Heart right ventricle (tissue), 16 donors: Measurements from ENCODE around the gene PTTG1IP. TPM values are rescaled to one million over a fixed set of nuclear protein-coding genes. Genes with fewer than 3 reads are reported as not detected.
A peak's percentile ranks its signal among the peaks of the same experiment; 100 is the strongest.

Experiments used
- ATAC-seq, 8 donors: fragments of 200-7000 bp; cut with Tn5 transposase; one replicate each; pipeline ENCODE4 v1.9.1; 2020; ENCODE audit warnings: mild to moderate bottlenecking in 8 of 8, moderate library complexity in 8 of 8, moderate number of reproducible peaks in 1 of 8
- DNase-seq, 2 donors: peaks; one replicate each; pipeline ENCODE4 v3.0.0-alpha.2; 2020
- H3K27ac ChIP-seq, 10 donors: fragments of 200-600 bp; sonication (generic) in 2 of 10; one replicate each; pipeline versions ENCODE4 v1.5.0 to v1.8.0; 2020 to 2022; ENCODE audit warnings: mild to moderate bottlenecking in 3 of 10
- H3K27me3 ChIP-seq, 7 donors: fragments of 200-600 bp; one replicate each; pipeline ENCODE4 v1.8.0; 2021 to 2022; ENCODE audit warnings: mild to moderate bottlenecking in 2 of 7
- H3K36me3 ChIP-seq, 9 donors: fragments of 200-600 bp; sonication (generic) in 1 of 9; one replicate each; pipeline versions ENCODE4 v1.5.0 to v1.8.0; 2020 to 2022; ENCODE audit warnings: mild to moderate bottlenecking in 2 of 9
- H3K4me1 ChIP-seq, 9 donors: fragments of 200-600 bp; sonication (generic) in 1 of 9; one replicate each; pipeline versions ENCODE4 v1.5.0 to v1.8.0; 2020 to 2022; ENCODE audit warnings: mild to moderate bottlenecking in 4 of 9
- H3K4me3 ChIP-seq, 10 donors: fragments of 200-600 bp; sonication (generic) in 2 of 10; one replicate each; pipeline versions ENCODE4 v1.5.0 to v1.8.0; 2020 to 2022; ENCODE audit warnings: mild to moderate bottlenecking in 7 of 10, moderate library complexity in 2 of 10
- H3K9me3 ChIP-seq, 11 donors: fragments of 200-600 bp in 10 of 11; sonication (generic) in 2 of 11; one replicate each; pipeline versions ENCODE4 v1.5.0 to v1.8.0; 2013 to 2022; ENCODE audit warnings: mild to moderate bottlenecking in 2 of 11, control low read depth in 1 of 11, moderate library complexity in 1 of 11
- CTCF ChIP-seq, 9 donors: fragments of 200-600 bp; sonication (generic) in 2 of 9; IDR thresholded peaks; one replicate each; pipeline versions ENCODE4 v1.5.0 to v1.8.0; 2021 to 2022; ENCODE audit warnings: antibody characterized with exemption in 9 of 9, mild to moderate bottlenecking in 5 of 9, moderate library complexity in 1 of 9
- WGBS, 2 donors: extraction: QIAGEN DNeasy Blood & Tissue Kit; methylation state at CpG; one replicate each; pipeline ENCODE4 v1.1.7; 2013; ENCODE audit warnings: inconsistent platforms in 1 of 2; 5-methylcytosine and 5-hydroxymethylcytosine counted together
- intact Hi-C, 10 donors: fragments of 100-400 bp; cut with DNase I; formaldehyde crosslinking; loops; one replicate each; pipeline versions ENCODE4 v1.11.1 to v1.14.2; 2022
- polyA plus RNA-seq, 2 donors: library from polyadenylated mRNA; stranded (reverse); fragments of 200-250 nt; gene quantifications; one replicate each; pipeline ENCODE4 v1.2.3, GENCODE V29; 2013
- total RNA-seq, 10 donors: library from RNA; stranded (reverse); fragmentation: NEBNext Ultra II Directional in 3 of 10; extraction: Animal tissue kit (Norgen Biotek cat#: 25700) in 3 of 10; gene quantifications; one replicate each; pipeline versions ENCODE4 v1.2.1 to v1.2.4, GENCODE V29; 2021 to 2023
- donor health status: Arrhythmogenic right ventricular cardiomyopathy.
- donor health status: ischemic (EF 13 %, LVEDD 7.1; RV severe dilation, severe dysfunction).
- donor health status: healthy with polysubstance abuse.
- donor health status: DM: no; HTN: yes; CAD: no.
- donor health status: DM: no; HTN: no; CAD: no.
- donor health status: ischemic (EF 25% LVEDD 6.9; RV normal size, moderate dysfunction).
- donor health status: ischemic (EF 25% LVEDD 5.7; RV mildly dilated, moderate dysfunction).
- donor health status: healthy.
- donor health status: DM: yes; HTN: yes; CAD: no.
- donor health status: Ischemic cardiomyopathy.
- donor health status: ischemic (EF 35%, LVEDD 5.7; RV mildly dilated, moderate dysfunction).
- donor health status: nonischemic (EF 11% LVEDD 7.7; RV severe dilation, severe dysfunction).
- donor health status: DM: yes; HTN: yes; CAD: no.
- donor health status: PGD.
- donor health status: ischemic (EF 29% LVEDD 5.4; RV normal size, mild dysfunction).
- donor health status: nonischemic (EF 23%, LVEDD 6.1; RV moderate dilation, normal function).

PTTG1IP gene
- total and polyA plus RNA-seq, 12 donors, result 109 to 188 (median 148) TPM

GRCh38 chr21:44909719-44910118 is 36.2 kb upstream of the PTTG1IP start:
- Histone ChIP-seq H3K4me3 (no peak overlapping the region), H3K27me3 (peaks cover 0 to 10% (median 0%) of the 10 kb centered on the region in 7 donors), H3K9me3 (no peaks in the 10 kb centered on the region), H3K4me1 (peaks cover 0 to 87% (median 12%) of the 10 kb centered on the region in 9 donors), H3K36me3 (peaks cover 0 to 38% (median 0%) of the 10 kb centered on the region in 9 donors), H3K27ac (peak overlapping the region in 1 of 10 donors; percentile 92)
- TF ChIP-seq CTCF (IDR thresholded peaks at IDR 0.05), result no peak
- 90 to 92% methylated on average over 9 of the region's 9 CpGs for WGBS, 2 donors
- ATAC-seq (no peak), DNase-seq (no peak)
- intact Hi-C loops, result no loop called here

DNA sequence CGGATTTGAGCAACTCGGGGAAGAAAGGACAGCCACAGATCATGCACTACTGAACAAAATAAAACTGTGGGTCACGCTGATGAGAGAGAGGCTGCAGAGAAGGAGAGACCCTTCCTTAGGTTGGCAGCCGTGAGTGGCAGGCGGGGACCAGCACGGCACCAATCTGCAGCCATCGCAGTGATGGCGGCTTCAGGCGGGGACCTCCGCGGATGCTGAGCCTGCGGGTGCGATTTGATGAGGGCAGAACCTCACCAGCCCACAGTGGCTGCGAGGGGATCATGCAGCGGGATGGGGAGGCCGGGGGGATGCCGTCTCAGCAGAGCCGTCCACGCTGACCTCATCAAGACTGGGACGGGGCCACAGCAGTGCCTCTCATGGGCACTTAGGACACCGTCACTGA is 35.4 kb upstream of the PTTG1IP start:
- H3K27ac ChIP-seq, result peak overlapping the region in 2 of 10 donors; percentile 44 to 88
- H3K9me3 ChIP-seq, result no peaks in the 10 kb centered on the region
- H3K36me3 ChIP-seq, result peaks cover 0 to 44% (median 0%) of the 10 kb centered on the region in 9 donors
- peak in 1 of 2 donors; percentile 5 for DNase-seq
- peaks cover 0 to 79% (median 12%) of the 10 kb centered on the region in 9 donors for H3K4me1 ChIP-seq
- ATAC-seq, result no peak
- no peak for TF ChIP-seq CTCF (IDR thresholded peaks at IDR 0.05)
- WGBS, 2 donors, result 87 to 90% methylated on average over 21 of the region's 21 CpGs
- intact Hi-C loops, result no loop called here
- no peak overlapping the region for H3K4me3 ChIP-seq
- H3K27me3 ChIP-seq, result peaks cover 0 to 10% (median 0%) of the 10 kb centered on the region in 7 donors

GRCh38 chr21:44907966-44908895 is 34.7 kb upstream of the PTTG1IP start:
- DNase-seq (peak; percentile 36 to 37), ATAC-seq (peak in 4 of 8 donors; percentile 13 to 45 (median 20))
- H3K9me3 ChIP-seq, result no peaks in the 10 kb centered on the region
- peaks cover 0 to 10% (median 0%) of the 10 kb centered on the region in 7 donors for H3K27me3 ChIP-seq
- peak overlapping the region in 2 of 10 donors; percentile 3 to 13 for H3K4me3 ChIP-seq
- peak overlapping the region in 3 of 10 donors; percentile 40 to 88 (median 44) for H3K27ac ChIP-seq
- H3K36me3 ChIP-seq, result peaks cover 0 to 51% (median 0%) of the 10 kb centered on the region in 9 donors
- TF ChIP-seq CTCF (IDR thresholded peaks at IDR 0.05), result peak in 2 of 9 donors; percentile 5 to 17
- intact Hi-C loops, result no loop called here
- 61 to 62% methylated on average over 25 of the region's 25 CpGs for WGBS, 2 donors
- H3K4me1 ChIP-seq, result peaks cover 0 to 76% (median 12%) of the 10 kb centered on the region in 9 donors

DNA sequence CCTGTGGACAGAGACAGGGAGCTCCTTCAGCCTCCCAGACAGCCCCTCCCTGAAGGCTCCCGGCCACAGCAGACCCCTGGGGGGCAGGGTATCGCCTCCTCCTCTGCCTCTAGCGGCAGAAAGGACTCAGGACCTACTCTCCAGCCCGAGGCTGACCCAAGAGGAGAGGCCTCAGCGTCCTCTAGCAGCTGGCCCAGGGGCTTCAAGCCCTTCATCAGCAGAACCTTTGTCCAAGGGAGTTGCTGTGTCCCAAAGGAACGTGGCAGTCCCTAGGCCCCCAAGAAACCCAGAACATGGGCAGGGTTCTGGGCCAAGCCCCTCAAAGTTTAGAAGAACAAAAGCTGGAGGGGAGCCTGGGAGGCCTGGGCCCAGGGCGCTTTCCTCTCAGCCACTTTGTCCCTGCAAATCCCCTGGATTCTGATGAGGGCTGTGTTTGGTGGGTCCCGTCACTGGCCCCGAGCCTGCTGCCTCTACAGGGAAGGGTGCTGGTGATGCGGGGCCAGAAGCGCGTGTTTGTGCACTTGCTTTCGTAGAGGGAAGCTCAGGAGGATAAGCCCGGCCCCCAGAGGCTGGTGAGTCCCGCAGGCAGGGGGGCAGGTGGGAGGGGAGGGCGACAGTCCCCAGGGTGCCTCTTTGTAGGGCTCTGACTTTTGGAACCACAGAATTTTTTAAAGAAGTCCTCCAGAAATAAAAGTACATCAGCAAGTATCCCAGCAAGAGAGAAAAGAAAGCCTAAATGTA is 33.9 kb upstream of the PTTG1IP start:
- no peak for TF ChIP-seq CTCF (IDR thresholded peaks at IDR 0.05)
- DNase-seq (peak in 1 of 2 donors; percentile 17), ATAC-seq (no peak)
- intact Hi-C loops, result no loop called here
- Histone ChIP-seq H3K9me3 (no peaks in the 10 kb centered on the region), H3K4me1 (peaks cover 0 to 77% (median 12%) of the 10 kb centered on the region in 9 donors), H3K27ac (peak overlapping the region in 3 of 10 donors; percentile 10 to 88 (median 40)), H3K27me3 (peaks cover 0 to 10% (median 0%) of the 10 kb centered on the region in 7 donors), H3K36me3 (peaks cover 0 to 59% (median 0%) of the 10 kb centered on the region in 9 donors), H3K4me3 (peak overlapping the region in 2 of 10 donors; percentile 3 to 13)
- 58 to 66% methylated on average over 16 of the region's 16 CpGs for WGBS, 2 donors
